Left ventricle myocardium inferior (tissue), 1 donor: Measurements from ENCODE around the gene EEF1AKMT3. TPM values are rescaled to one million over a fixed set of nuclear protein-coding genes. Genes with fewer than 3 reads are reported as not detected.

Source experiments
- DNase-seq: peaks from one replicate; pipeline ENCODE4 v3.0.0-alpha.2; 2020
- H3K27ac ChIP-seq: fragments of 200-600 bp; replicated peaks from 2 replicates; pipeline ENCODE4 v1.8.0; 2021
- H3K27me3 ChIP-seq: fragments of 200-600 bp; 2 replicates; pipeline ENCODE4 v1.8.0; 2021; ENCODE audit warnings: low read depth
- H3K36me3 ChIP-seq: fragments of 200-600 bp; 2 replicates; pipeline ENCODE4 v1.8.0; 2021
- H3K4me1 ChIP-seq: fragments of 200-600 bp; 2 replicates; pipeline ENCODE4 v1.8.0; 2021
- H3K4me3 ChIP-seq: fragments of 200-600 bp; 2 replicates; pipeline ENCODE4 v1.8.0; 2021; ENCODE audit warnings: mild to moderate bottlenecking, moderate library complexity
- H3K9me3 ChIP-seq: fragments of 200-600 bp; replicated peaks from 2 replicates; pipeline ENCODE4 v1.8.0; 2021
- CTCF ChIP-seq: fragments of 200-600 bp; IDR thresholded peaks from 2 replicates; pipeline ENCODE4 v1.8.0; 2021; ENCODE audit warnings: antibody characterized with exemption, mild to moderate bottlenecking, borderline replicate concordance
- intact Hi-C: fragments of 100-400 bp; cut with micrococcal nuclease; formaldehyde crosslinking; loops from one replicate; pipeline ENCODE4 v1.11.0; 2022
- total RNA-seq: library from RNA; stranded (reverse); fragmentation: NEBNext Ultra II Directional; extraction: Animal tissue kit (Norgen Biotek cat#: 25700); gene quantifications from one replicate; pipeline ENCODE4 v1.2.1, GENCODE V29; 2021
- donor health status: DM: no; HTN: yes; CAD: no; lungs with severe emphysema.

EEF1AKMT3 gene
- total RNA-seq, 1 donor from 2014 or later, result 0.99 TPM

- peaks cover 78% of the 10 kb centered on the region for H3K36me3 ChIP-seq
- H3K27ac ChIP-seq, result no peak overlapping the region
- TF ChIP-seq CTCF, result no peak
- DNase-seq, result no peak
- peaks cover 7% of the 10 kb centered on the region for H3K4me1 ChIP-seq
- H3K4me3 ChIP-seq, result no peak overlapping the region
- intact Hi-C loops, result loop anchor here (10.0 kb wide), 1 partner anchor 98 kb away; no protein-coding TSS in a partner anchor
- H3K27me3 ChIP-seq, result no peaks in the 10 kb centered on the region
- no peaks in the 10 kb centered on the region for H3K9me3 ChIP-seq
These were observed 34.3 kb downstream of the EEF1AKMT3 start for GRCh38 chr12:57806677-57807076.

- intact Hi-C loops, result loop anchor here (10.0 kb wide), 1 partner anchor 98 kb away; no protein-coding TSS in a partner anchor
- peaks cover 74% of the 10 kb centered on the region for H3K36me3 ChIP-seq
These were observed 34.9 kb downstream of the EEF1AKMT3 start for GRCh38 chr12:57807285-57807684.

DNA sequence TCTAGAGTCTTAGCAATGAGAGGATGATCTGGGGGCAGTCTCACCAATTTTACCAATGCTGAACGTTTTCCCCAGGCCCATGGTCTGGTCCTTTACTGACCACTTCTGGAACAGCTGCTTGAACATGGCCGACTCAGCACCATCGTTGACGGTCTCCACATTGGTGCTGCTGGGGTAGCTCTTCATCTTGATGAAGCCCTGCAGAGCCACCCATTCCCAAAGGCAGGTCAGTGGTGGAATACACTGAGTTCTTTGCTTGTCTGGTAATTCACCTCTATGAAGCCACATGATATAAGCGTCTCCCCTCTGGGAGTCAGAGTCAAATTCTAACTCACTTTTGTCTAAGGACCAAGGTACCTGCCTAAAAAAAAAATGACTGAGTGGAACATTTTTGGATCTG, 35.9 kb downstream of the EEF1AKMT3 start:
- Histone ChIP-seq H3K27ac (no peak overlapping the region), H3K4me1 (peaks cover 5% of the 10 kb centered on the region), H3K36me3 (peaks cover 75% of the 10 kb centered on the region), H3K9me3 (no peaks in the 10 kb centered on the region), H3K4me3 (no peak overlapping the region), H3K27me3 (no peaks in the 10 kb centered on the region)
- intact Hi-C loops, result loop anchor here (10.0 kb wide), 1 partner anchor 96 kb away; no protein-coding TSS in a partner anchor
- no peak for DNase-seq
- TF ChIP-seq CTCF, result no peak

More at GRCh38 chr12:57807285-57807684, 34.9 kb downstream of the EEF1AKMT3 start:
- H3K4me1 ChIP-seq, result peaks cover 7% of the 10 kb centered on the region
- H3K27ac ChIP-seq, result no peak overlapping the region
- no peak for DNase-seq
- no peaks in the 10 kb centered on the region for H3K27me3 ChIP-seq
- no peak overlapping the region for H3K4me3 ChIP-seq
- H3K9me3 ChIP-seq, result no peaks in the 10 kb centered on the region
- TF ChIP-seq CTCF, result no peak

GRCh38 chr12:57809425-57809824, 37.0 kb downstream of the EEF1AKMT3 start:
- no peak for TF ChIP-seq CTCF
- intact Hi-C loops, result loop anchor here (10.0 kb wide), 1 partner anchor 95 kb away; no protein-coding TSS in a partner anchor
- Histone ChIP-seq H3K36me3 (peaks cover 75% of the 10 kb centered on the region), H3K27me3 (no peaks in the 10 kb centered on the region), H3K27ac (no peak overlapping the region), H3K9me3 (no peaks in the 10 kb centered on the region), H3K4me1 (peaks cover 6% of the 10 kb centered on the region), H3K4me3 (no peak overlapping the region)
- no peak for DNase-seq

DNA sequence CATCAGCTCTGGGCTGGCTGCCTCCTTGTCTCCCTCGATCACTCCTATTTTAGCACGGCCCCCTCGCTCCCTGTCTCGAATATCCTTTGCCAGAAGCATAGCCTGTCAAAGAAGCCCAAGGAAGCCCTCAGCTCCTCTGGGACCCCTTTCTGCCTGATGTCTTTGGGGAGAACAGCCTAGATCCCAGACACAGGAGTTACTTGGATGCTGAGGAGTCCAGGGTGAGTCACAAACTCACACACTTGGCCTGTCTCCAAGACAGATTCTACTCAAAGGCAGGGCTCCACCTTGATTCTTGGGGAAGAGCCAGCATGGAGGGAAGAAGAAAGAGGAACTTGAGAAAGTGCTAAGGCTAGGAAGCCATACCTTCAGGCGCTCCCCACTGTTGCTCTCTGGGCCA, 38.0 kb downstream of the EEF1AKMT3 start:
- H3K36me3 ChIP-seq, result peaks cover 74% of the 10 kb centered on the region
- DNase-seq, result no peak
- H3K9me3 ChIP-seq, result no peaks in the 10 kb centered on the region
- no peaks in the 10 kb centered on the region for H3K27me3 ChIP-seq
- H3K4me1 ChIP-seq, result peaks cover 16% of the 10 kb centered on the region
- intact Hi-C loops, result no loop called here
- H3K27ac ChIP-seq, result no peak overlapping the region
- no peak for TF ChIP-seq CTCF
- H3K4me3 ChIP-seq, result no peak overlapping the region
